Uterus (tissue), 4 donors: Measurements from ENCODE around the gene NEIL3. TPM values are rescaled to one million over a fixed set of nuclear protein-coding genes. Genes with fewer than 3 reads are reported as not detected.

Experiments used
- DNase-seq, 2 donors: peaks; one replicate each; pipeline ENCODE4 v3.0.0-alpha.2; 2019 to 2020
- H3K27ac ChIP-seq, 2 donors: fragments of 200-600 bp; sonication (generic); 1 replicate in 1 of 2; 2 replicates in 1 of 2; pipeline ENCODE4 v1.5.1; 2016 to 2018
- H3K27me3 ChIP-seq, 2 donors: fragments of 200-600 bp; sonication (generic); one replicate each; pipeline ENCODE4 v1.5.1; 2018 to 2019; ENCODE audit warnings: control low read depth in 1 of 2
- H3K36me3 ChIP-seq, 2 donors: fragments of 200-600 bp; sonication (generic); one replicate each; pipeline ENCODE4 v1.5.1; 2019; ENCODE audit warnings: control low read depth in 1 of 2
- H3K4me1 ChIP-seq, 2 donors: fragments of 200-600 bp; sonication (generic); one replicate each; pipeline ENCODE4 v1.5.1; 2018 to 2019; ENCODE audit warnings: control low read depth in 1 of 2
- H3K4me3 ChIP-seq, 2 donors: fragments of 200-600 bp; sonication (generic); 1 replicate in 1 of 2; 2 replicates in 1 of 2; pipeline ENCODE4 v1.5.1; 2018 to 2019; ENCODE audit warnings: mild to moderate bottlenecking in 1 of 2
- H3K9me3 ChIP-seq, 2 donors: fragments of 200-600 bp; sonication (generic); one replicate each; pipeline ENCODE4 v1.5.1; 2019; ENCODE audit warnings: control low read depth in 1 of 2
- CTCF ChIP-seq, 4 experiments: fragments of 200-600 bp in 2 of 4; fragments of 450-650 bp in 2 of 4; sonication (generic) in 2 of 4; IDR thresholded peaks; one replicate each; pipeline ENCODE4 v1.5.1; 2016 to 2019; ENCODE audit warnings: antibody characterized with exemption in 4 of 4, mild to moderate bottlenecking in 2 of 4, moderate library complexity in 1 of 4
- POLR2A ChIP-seq, 2 donors: fragments of 450-650 bp; IDR thresholded peaks; one replicate each; pipeline ENCODE4 v1.6.1; 2016; ENCODE audit warnings: antibody characterized with exemption in 2 of 2, mild to moderate bottlenecking in 1 of 2, moderate library complexity in 1 of 2
- intact Hi-C: fragments of 100-400 bp; cut with DNase I; formaldehyde crosslinking; loops from one replicate; pipeline ENCODE4 v1.15.1; 2023; ENCODE audit warnings: low total_unique reads
- total RNA-seq, 4 donors: library from RNA; depleted of rRNA in 3 of 4; stranded (reverse); fragments of >200 nt in 3 of 4; gene quantifications; one replicate each; pipeline versions ENCODE4 v1.1.0 to v1.2.4, GENCODE V29; 2014 to 2023
- donor health status: DM: yes; HTN: yes; CAD: no.

The NEIL3 gene
- total RNA-seq, 4 donors from 2014 or later: 8.3 TPM; not detected in 3

DNA sequence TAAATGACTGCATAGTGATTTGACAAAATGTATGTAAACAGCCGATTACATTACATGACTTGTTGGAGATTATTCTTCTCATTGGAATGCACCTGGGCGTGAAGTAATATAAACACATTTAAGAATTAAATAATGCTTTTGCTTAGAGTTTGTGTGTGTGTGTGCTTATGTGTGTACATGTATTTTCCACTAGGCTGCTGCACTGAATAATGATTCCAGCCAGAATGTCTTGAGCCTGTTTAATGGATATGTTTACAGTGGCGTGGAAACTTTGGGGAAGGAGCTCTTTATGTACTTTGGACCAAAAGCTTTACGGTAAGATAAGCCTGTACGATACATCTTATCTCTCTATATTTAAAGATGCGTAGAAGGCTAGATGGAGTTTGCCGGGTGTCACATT, 12.6 kb downstream of the NEIL3 start:
- no peaks in the 10 kb centered on the region for H3K4me1 ChIP-seq
- no peaks in the 10 kb centered on the region for H3K9me3 ChIP-seq
- H3K27ac ChIP-seq: no peak overlapping the region
- H3K27me3 ChIP-seq: no peaks in the 10 kb centered on the region
- no peaks in the 10 kb centered on the region for H3K36me3 ChIP-seq
- intact Hi-C loops: no loop called here
- DNase-seq: no peak
- H3K4me3 ChIP-seq: no peak overlapping the region
- TF ChIP-seq POLR2A (IDR thresholded peaks at IDR 0.05) (no peak), CTCF (IDR thresholded peaks at IDR 0.05) (no peak)

DNA sequence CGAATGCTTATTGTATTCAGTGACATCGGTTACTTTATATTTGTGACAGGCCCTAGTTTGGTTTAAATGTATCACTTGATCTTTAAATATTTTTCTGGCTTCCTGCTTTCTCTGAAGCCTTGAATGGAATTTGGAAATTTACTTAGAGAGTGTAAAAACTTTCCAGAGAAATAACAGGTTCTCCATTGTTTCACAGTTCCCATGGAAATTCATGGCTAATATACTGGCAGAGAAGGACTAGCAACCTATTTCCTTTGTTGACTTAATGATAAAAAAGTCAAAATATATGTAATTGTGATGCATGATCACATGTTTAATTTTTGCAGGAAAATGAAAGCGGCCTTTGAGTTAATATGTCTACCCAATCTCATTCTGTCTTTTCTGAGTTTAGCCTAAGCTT, 13.2 kb downstream of the NEIL3 start:
- Histone ChIP-seq H3K36me3 (no peaks in the 10 kb centered on the region), H3K27ac (no peak overlapping the region), H3K9me3 (no peaks in the 10 kb centered on the region), H3K4me1 (no peaks in the 10 kb centered on the region), H3K27me3 (no peaks in the 10 kb centered on the region), H3K4me3 (no peak overlapping the region)
- no peak for DNase-seq
- intact Hi-C loops: no loop called here
- TF ChIP-seq POLR2A (IDR thresholded peaks at IDR 0.05): no peak
- TF ChIP-seq CTCF (IDR thresholded peaks at IDR 0.05): no peak

- no peaks in the 10 kb centered on the region for H3K27me3 ChIP-seq
- no peak overlapping the region for H3K27ac ChIP-seq
- TF ChIP-seq POLR2A (IDR thresholded peaks at IDR 0.05) (no peak), CTCF (IDR thresholded peaks at IDR 0.05) (no peak)
- intact Hi-C loops: no loop called here
- no peaks in the 10 kb centered on the region for H3K9me3 ChIP-seq
- DNase-seq: no peak
- H3K36me3 ChIP-seq: no peaks in the 10 kb centered on the region
- H3K4me3 ChIP-seq: no peak overlapping the region
- no peaks in the 10 kb centered on the region for H3K4me1 ChIP-seq
Observed at GRCh38 chr4:177323416-177323815, 13.7 kb downstream of the NEIL3 start.

DNA sequence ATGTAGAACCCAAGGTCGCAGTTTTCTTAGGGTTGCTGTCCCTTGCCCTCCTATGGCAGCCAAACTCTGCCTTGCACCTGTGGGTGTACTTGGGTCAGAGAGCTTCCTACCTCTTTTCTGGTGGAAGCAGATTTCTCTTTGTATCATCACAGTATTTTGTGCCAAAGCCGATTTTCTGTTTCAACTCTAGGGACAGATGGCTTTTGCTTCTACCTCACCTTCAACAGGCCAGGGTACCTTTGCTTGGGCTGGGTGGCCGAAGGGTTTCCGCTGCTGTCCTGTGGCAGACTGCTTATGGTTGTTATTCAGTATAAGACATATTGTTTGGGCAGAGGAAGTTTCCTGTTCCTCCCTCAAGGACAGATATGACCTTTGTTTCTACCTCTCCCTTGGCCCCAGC, 22.4 kb downstream of the NEIL3 start:
- DNase-seq: no peak
- Histone ChIP-seq H3K9me3 (no peaks in the 10 kb centered on the region), H3K4me3 (no peak overlapping the region), H3K27me3 (no peaks in the 10 kb centered on the region), H3K36me3 (no peaks in the 10 kb centered on the region), H3K27ac (no peak overlapping the region), H3K4me1 (no peaks in the 10 kb centered on the region)
- intact Hi-C loops: no loop called here
- no peak for TF ChIP-seq POLR2A (IDR thresholded peaks at IDR 0.05)
- no peak for TF ChIP-seq CTCF (IDR thresholded peaks at IDR 0.05)

- TF ChIP-seq CTCF (IDR thresholded peaks at IDR 0.05) (peak; percentile 42 to 54 (median 48)), POLR2A (IDR thresholded peaks at IDR 0.05) (no peak)
- DNase-seq: no peak
- intact Hi-C loops: no loop called here
- H3K9me3 ChIP-seq: no peaks in the 10 kb centered on the region
- H3K27me3 ChIP-seq: no peaks in the 10 kb centered on the region
- no peak overlapping the region for H3K4me3 ChIP-seq
- H3K27ac ChIP-seq: no peak overlapping the region
- no peaks in the 10 kb centered on the region for H3K4me1 ChIP-seq
- H3K36me3 ChIP-seq: no peaks in the 10 kb centered on the region
Observed at GRCh38 chr4:177339477-177340374, 30.1 kb downstream of the NEIL3 start.
